WI38 (cell line): ENCODE data around the gene SDF4.

ENCODE experiments used
- H3K4me3 ChIP-seq: 2 replicates; pipeline ENCODE4 v1.5.1; 2011; ENCODE audit warnings: low read depth, mild to moderate bottlenecking, control low read depth, low read length
- CTCF ChIP-seq: IDR thresholded peaks from 2 replicates; pipeline ENCODE4 v1.5.1; 2012; ENCODE audit warnings: low read depth, mild to moderate bottlenecking, control low read depth, low read length

Gene SDF4

GRCh38 chr1:1237874-1238701 lies 6.3 kb upstream of the SDF4 start:
- no peak for TF ChIP-seq CTCF
- H3K4me3 ChIP-seq = no peak overlapping the region

DNA sequence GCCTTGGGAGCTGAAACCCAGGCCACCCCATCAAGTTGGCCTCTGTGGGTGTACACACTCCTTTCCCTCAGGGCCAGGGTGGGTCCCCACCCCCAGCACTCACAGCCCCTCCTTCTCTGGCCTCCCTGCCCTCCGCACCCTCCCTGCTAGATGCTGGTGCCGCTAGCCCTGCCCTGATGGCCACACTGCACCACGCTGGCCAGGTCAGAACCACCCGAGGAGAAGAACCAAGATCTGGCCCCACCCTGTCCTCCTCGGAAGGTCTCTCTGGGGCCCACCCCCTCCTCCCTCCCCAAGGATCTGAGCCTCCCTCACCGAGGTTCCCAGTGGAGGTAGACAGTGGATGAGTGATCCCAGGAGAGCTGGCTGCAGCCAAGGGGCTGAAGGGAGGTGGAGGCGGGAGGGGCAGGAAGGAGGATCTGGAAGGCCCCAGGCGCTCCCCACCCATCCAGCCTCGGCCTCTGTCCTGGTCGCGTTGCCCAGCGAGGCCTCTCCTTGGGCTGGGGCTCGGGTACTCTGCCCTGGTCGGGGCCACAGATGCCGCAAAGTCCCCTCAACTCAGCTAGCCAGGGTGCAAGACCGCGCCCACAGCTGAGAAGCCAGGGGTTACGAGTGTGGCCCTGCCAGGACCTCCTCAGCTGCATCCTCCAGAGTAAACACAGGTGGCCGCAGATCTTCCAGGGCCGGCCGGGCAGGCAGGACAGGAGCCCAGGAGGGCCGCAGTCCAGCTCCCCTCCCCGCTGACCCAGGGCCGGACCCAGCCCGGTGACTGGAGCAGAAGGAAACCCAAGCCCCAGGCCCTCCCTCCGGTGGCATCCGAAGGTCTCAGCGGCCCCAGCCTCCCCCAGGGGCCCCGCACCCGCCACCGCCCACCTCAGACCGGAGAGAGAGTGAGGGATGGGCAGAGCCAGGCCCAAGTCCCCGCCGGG lies 5.4 kb upstream of the SDF4 start:
- no peak for TF ChIP-seq CTCF
- H3K4me3 ChIP-seq = no peak overlapping the region

DNA sequence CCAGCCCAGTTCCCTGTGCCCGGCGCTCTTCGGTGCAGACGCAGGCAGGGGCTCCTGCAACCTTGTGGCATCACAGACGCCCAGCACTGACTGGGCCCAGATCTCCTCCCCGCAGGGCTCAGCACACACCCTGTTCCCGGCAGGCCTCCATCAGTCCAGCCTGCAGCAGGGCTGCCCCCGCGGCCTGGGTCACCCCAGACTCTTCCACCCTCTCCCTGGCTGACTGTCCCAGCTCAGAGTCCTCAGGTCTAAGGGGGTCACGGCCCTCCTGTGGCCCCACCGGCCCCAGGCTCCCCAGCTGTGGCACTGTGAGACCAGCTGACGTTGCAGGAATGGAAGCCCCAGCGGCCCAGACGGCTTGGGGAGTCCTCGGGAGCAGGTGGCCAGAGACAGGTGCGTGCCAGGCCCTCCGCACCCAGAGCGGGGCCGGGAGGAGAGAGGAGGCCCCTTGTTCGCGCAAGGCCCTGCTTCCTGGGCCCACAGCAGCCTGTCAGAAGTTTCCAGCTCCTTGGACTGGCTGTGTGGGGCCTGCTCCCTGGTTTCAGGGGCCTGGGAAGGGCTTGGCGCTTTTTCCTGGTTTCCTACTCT lies 4.5 kb upstream of the SDF4 start:
- H3K4me3 ChIP-seq = no peak overlapping the region
- TF ChIP-seq CTCF = no peak

- TF ChIP-seq CTCF = no peak
- H3K4me3 ChIP-seq = no peak overlapping the region
Observed at GRCh38 chr1:1235016-1235744, 3.4 kb upstream of the SDF4 start.

DNA sequence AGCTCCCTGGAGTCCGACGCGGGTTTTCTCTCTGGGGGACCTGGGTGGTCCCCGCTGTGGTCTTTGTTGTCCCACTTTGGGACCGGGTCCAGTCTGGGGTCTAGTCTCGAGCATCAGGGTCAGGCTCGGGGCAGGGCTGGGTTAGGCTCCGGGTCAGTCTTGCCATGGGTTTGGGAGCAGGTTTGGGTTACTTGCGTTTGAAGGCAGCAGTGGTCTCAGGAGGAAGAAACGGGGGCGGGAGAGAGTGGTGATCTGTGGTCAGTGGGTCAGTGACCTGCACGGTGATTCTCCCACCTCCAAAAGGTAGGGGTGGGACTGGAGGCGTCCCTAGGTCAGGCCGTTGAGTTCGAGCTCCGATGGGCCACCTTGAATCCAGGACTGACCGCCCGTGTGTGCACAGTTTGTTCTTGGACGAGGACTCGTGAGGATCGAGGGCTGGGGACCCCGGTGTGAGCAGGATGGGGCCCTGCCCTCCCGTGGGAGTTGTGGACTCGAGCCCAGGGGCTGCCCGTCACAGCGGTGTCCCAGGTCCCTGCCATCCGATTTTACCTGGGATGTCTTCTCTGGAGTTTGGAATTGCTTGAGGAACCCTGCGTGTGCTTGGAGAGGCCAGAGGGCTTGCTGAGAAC lies 2.5 kb upstream of the SDF4 start:
- H3K4me3 ChIP-seq = no peak overlapping the region
- no peak for TF ChIP-seq CTCF

DNA sequence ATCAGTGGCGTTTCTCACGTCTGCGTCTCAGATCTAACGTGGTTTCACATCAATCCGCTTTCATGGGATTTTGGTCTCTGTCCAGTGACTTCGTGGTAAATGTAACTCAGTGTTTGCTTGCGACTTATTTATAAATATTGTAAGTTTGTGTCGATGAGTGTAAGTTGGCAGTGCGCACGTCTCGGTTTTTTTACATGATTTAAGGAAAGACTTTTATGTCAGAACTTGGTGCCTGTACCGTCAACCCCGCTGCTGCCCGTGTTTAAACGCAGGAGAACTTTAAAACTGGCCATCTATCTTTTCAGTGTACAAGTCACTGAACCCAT lies 1.7 kb upstream of the SDF4 start:
- H3K4me3 ChIP-seq = no peak overlapping the region
- no peak for TF ChIP-seq CTCF
